ENCODE measurements around the gene SMIM28. TPM values are rescaled to one million over a fixed set of nuclear protein-coding genes. Genes with fewer than 3 reads are reported as not detected.

Gene SMIM28
- total and polyA plus RNA-seq, 2 donors (not counting 3 experiments of a cell fraction or from before 2014, with no cell fraction given), result not detected

DNA sequence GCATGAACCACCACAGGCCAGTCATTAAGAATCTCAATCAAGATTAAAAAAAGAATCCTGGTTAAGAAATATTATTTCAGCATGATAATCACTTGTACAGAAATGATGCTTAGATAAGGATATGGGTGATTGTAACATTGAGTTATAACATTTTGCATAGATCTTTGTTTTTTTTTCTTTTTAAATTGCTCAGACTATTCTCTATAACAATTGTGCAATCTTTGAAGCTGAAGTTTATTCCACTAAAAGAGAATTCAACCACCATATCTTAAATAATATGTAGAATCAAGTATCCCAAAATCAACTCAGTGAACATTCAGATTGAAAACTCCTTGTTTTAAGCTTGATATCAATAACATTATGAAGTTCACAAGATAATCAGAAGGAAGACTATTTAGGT lies 663 bp upstream of the SMIM28 start:
- Histone ChIP-seq H3K4me2 (ENCODE audit: insufficient read depth, low read length) (no peak overlapping the region), H3K9ac (replicated peaks; ENCODE audit: extremely low read depth, insufficient read depth, low read length) (no peak overlapping the region), H3K9me1 (replicated peaks; ENCODE audit: control insufficient read depth, extremely low read depth, insufficient read depth, low read length) (no peaks in the 10 kb centered on the region), H3K27ac (ENCODE audit: insufficient read depth, low read depth, low read length) (no peak overlapping the region), H3K4me3 (replicated peaks in 1 of 3; ENCODE audit: insufficient read depth in 1 of 3, low read depth in 1 of 3, low read length in 3 of 3) (no peak overlapping the region), H2AFZ (ENCODE audit: low read depth, low read length) (no peak overlapping the region), H3K9me3 (replicated peaks; ENCODE audit: control insufficient read depth, insufficient read depth, low read length) (no peaks in the 10 kb centered on the region), H3K4me1 (ENCODE audit: control insufficient read depth, extremely low read depth, insufficient read depth, low read length) (peaks cover 11% of the 10 kb centered on the region), H4K20me1 (replicated peaks; ENCODE audit: control insufficient read depth, extremely low read depth, insufficient read depth, low read length) (no peaks in the 10 kb centered on the region), H3K79me2 (ENCODE audit: control insufficient read depth, insufficient read depth, low read length) (no peaks in the 10 kb centered on the region), H3K27me3 (ENCODE audit: control insufficient read depth in 2 of 2, insufficient read depth in 2 of 2, low read length in 2 of 2) (no peaks in the 10 kb centered on the region), H3K36me3 (ENCODE audit: control insufficient read depth in 2 of 2, extremely low read depth in 1 of 2, insufficient read depth in 2 of 2, low read length in 2 of 2) (no peaks in the 10 kb centered on the region)
- ChIA-PET POLR2A (no interaction called here), CTCF (interaction anchor here (1.3 kb wide), 1 partner anchor 11 kb away, joined by 3 read pairs; no protein-coding TSS in a partner anchor)
- FAIRE-seq (no peak), DNase-seq (ENCODE audit: low read depth, low spot score) (no peak)
- intact Hi-C loops (cut with micrococcal nuclease), result no loop called here
- dilution Hi-C loops (cut with MboI; ENCODE audit: extremely low pct_ligation_motif_present, low sequenced_read_pairs), result no loop called here
- TF ChIP-seq MYC (IDR thresholded peaks at IDR 0.05; ENCODE audit: low read depth, low read length) (no peak), GATA2 (IDR thresholded peaks at IDR 0.05; ENCODE audit: insufficient read depth, insufficient read length, low read depth, low read length) (no peak), POLR2AphosphoS5 (IDR thresholded peaks at IDR 0.05; ENCODE audit: insufficient read depth, low read depth, low read length) (no peak), JUN (IDR thresholded peaks at IDR 0.05; ENCODE audit: borderline replicate concordance, insufficient read depth, insufficient read length, low read depth) (no peak), POLR2A (IDR thresholded peaks at IDR 0.05; ENCODE audit: low read depth, low read length) (no peak)
- BruUV-seq (replicated peaks), result no TSS peak

DNA sequence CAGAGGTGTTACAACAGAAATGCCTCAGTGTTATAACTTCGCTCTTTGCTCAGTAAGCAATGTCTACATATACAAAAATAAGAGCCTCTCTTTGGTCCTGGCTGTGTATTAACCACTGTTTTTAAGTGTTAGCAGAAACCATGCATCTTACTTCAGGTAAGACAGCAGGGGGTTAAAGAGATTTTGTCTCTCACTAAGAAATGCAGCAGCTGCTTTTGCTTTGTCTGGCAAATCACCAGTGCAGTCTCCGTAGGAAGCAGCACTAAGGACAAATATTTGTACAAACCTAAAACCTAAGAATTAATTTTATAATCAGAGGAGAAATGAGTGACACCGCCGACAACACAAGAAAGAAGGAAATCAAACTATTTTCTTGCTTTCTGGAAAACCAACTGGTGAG lies 758 bp downstream of the SMIM28 start:
- CTCF ChIA-PET, result interaction anchor here (1.1 kb wide), 1 partner anchor 25 kb away, joined by 3 read pairs; no protein-coding TSS in a partner anchor
- Histone ChIP-seq H3K9me1 (replicated peaks; ENCODE audit: control insufficient read depth, extremely low read depth, insufficient read depth, low read length) (peaks cover 2% of the 10 kb centered on the region), H2AFZ (ENCODE audit: low read depth, low read length) (no peak overlapping the region), H3K4me3 (replicated peaks in 1 of 3; ENCODE audit: insufficient read depth in 1 of 3, low read depth in 1 of 3, low read length in 3 of 3) (no peak overlapping the region), H3K9ac (replicated peaks; ENCODE audit: extremely low read depth, insufficient read depth, low read length) (no peak overlapping the region), H3K9me3 (replicated peaks; ENCODE audit: control insufficient read depth, insufficient read depth, low read length) (no peaks in the 10 kb centered on the region), H3K36me3 (ENCODE audit: control insufficient read depth in 2 of 2, extremely low read depth in 1 of 2, insufficient read depth in 2 of 2, low read length in 2 of 2) (no peaks in the 10 kb centered on the region), H3K4me2 (ENCODE audit: insufficient read depth, low read length) (no peak overlapping the region), H3K79me2 (ENCODE audit: control insufficient read depth, insufficient read depth, low read length) (no peaks in the 10 kb centered on the region), H3K27me3 (ENCODE audit: control insufficient read depth in 2 of 2, insufficient read depth in 2 of 2, low read length in 2 of 2) (no peaks in the 10 kb centered on the region), H4K20me1 (replicated peaks; ENCODE audit: control insufficient read depth, extremely low read depth, insufficient read depth, low read length) (no peaks in the 10 kb centered on the region), H3K27ac (ENCODE audit: insufficient read depth, low read depth, low read length) (no peak overlapping the region), H3K4me1 (ENCODE audit: control insufficient read depth, extremely low read depth, insufficient read depth, low read length) (no peaks in the 10 kb centered on the region)
- no TSS peak for BruUV-seq (replicated peaks)
- FAIRE-seq (no peak), DNase-seq (ENCODE audit: low read depth, low spot score) (no peak)
- dilution Hi-C loops (cut with MboI; ENCODE audit: extremely low pct_ligation_motif_present, low sequenced_read_pairs) (no loop called here), intact Hi-C loops (cut with micrococcal nuclease) (no loop called here)
- POLR2A ChIA-PET, result no interaction called here
- TF ChIP-seq GATA2 (IDR thresholded peaks at IDR 0.05; ENCODE audit: insufficient read depth, insufficient read length, low read depth, low read length), result no peak
- no peak for TF ChIP-seq POLR2AphosphoS5 (IDR thresholded peaks at IDR 0.05; ENCODE audit: insufficient read depth, low read depth, low read length)
- TF ChIP-seq MYC (IDR thresholded peaks at IDR 0.05; ENCODE audit: low read depth, low read length), result no peak
- no peak for TF ChIP-seq JUN (IDR thresholded peaks at IDR 0.05; ENCODE audit: borderline replicate concordance, insufficient read depth, insufficient read length, low read depth)
- TF ChIP-seq, protein P1, sequence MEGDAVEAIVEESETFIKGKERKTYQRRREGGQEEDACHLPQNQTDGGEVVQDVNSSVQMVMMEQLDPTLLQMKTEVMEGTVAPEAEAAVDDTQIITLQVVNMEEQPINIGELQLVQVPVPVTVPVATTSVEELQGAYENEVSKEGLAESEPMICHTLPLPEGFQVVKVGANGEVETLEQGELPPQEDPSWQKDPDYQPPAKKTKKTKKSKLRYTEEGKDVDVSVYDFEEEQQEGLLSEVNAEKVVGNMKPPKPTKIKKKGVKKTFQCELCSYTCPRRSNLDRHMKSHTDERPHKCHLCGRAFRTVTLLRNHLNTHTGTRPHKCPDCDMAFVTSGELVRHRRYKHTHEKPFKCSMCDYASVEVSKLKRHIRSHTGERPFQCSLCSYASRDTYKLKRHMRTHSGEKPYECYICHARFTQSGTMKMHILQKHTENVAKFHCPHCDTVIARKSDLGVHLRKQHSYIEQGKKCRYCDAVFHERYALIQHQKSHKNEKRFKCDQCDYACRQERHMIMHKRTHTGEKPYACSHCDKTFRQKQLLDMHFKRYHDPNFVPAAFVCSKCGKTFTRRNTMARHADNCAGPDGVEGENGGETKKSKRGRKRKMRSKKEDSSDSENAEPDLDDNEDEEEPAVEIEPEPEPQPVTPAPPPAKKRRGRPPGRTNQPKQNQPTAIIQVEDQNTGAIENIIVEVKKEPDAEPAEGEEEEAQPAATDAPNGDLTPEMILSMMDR (IDR thresholded peaks at IDR 0.05; ENCODE audit: extremely low read depth in 1 of 2, insufficient read depth in 1 of 2, low read depth in 1 of 2, low read length in 2 of 2), result no peak
- TF ChIP-seq, protein P2, sequence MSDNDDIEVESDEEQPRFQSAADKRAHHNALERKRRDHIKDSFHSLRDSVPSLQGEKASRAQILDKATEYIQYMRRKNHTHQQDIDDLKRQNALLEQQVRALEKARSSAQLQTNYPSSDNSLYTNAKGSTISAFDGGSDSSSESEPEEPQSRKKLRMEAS (IDR thresholded peaks at IDR 0.05; ENCODE audit: insufficient read depth, insufficient read length), result no peak
- no peak for TF ChIP-seq FOS (IDR thresholded peaks at IDR 0.05; ENCODE audit: borderline replicate concordance, insufficient read depth, low read length)
- TF ChIP-seq POLR2A (IDR thresholded peaks at IDR 0.05; ENCODE audit: low read depth, low read length), result no peak
- TF ChIP-seq EZH2 (IDR thresholded peaks at IDR 0.05; ENCODE audit: borderline replicate concordance, low read depth, low read length, severe bottlenecking), result no peak
